Measurements from ENCODE around the gene CTSO. TPM values are rescaled to one million over a fixed set of nuclear protein-coding genes. Genes with fewer than 3 reads are reported as not detected.

Gene CTSO
- total and polyA plus RNA-seq, 2 donors (not counting 3 experiments of a cell fraction or from before 2014, with no cell fraction given) = 7.9 to 8.5 TPM

DNA sequence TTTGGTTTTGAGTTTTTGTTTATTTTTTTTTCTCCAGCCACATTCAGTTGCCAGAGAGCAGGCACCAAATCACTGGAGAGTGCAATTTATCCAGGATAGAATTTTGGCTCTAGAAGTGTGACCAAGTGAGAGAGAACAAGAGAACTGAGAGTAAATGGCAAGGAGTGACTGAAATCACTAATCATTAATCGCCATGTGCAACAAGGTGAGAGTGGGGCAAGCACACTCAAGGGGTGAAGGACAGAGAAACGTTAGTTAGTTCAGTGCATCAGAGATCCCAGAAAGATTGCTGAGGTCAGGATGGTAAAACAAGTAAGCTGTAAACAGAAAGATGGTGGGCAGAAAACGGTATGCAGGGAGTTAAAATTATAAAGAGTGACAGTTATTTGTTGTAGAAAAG is 69.8 kb downstream of the CTSO start:
- CTCF ChIA-PET = no interaction called here

GRCh38 chr4:155881555-155881954 is 72.1 kb downstream of the CTSO start:
- H3K36me3 ChIP-seq (ENCODE audit: control insufficient read depth in 2 of 2, extremely low read depth in 1 of 2, insufficient read depth in 2 of 2, low read length in 2 of 2) = no peaks in the 10 kb centered on the region
- TF ChIP-seq POLR2A (IDR thresholded peaks at IDR 0.05; ENCODE audit: low read depth, low read length) (no peak), EZH2 (IDR thresholded peaks at IDR 0.05; ENCODE audit: borderline replicate concordance, low read depth, low read length, severe bottlenecking) (no peak), GATA2 (IDR thresholded peaks at IDR 0.05; ENCODE audit: insufficient read depth, insufficient read length, low read depth, low read length) (no peak), MYC (IDR thresholded peaks at IDR 0.05; ENCODE audit: low read depth, low read length) (no peak), JUN (IDR thresholded peaks at IDR 0.05; ENCODE audit: borderline replicate concordance, insufficient read depth, insufficient read length, low read depth) (no peak), FOS (IDR thresholded peaks at IDR 0.05; ENCODE audit: borderline replicate concordance, insufficient read depth, low read length) (no peak), POLR2AphosphoS5 (IDR thresholded peaks at IDR 0.05; ENCODE audit: insufficient read depth, low read depth, low read length) (no peak)
- TF ChIP-seq, protein P1, sequence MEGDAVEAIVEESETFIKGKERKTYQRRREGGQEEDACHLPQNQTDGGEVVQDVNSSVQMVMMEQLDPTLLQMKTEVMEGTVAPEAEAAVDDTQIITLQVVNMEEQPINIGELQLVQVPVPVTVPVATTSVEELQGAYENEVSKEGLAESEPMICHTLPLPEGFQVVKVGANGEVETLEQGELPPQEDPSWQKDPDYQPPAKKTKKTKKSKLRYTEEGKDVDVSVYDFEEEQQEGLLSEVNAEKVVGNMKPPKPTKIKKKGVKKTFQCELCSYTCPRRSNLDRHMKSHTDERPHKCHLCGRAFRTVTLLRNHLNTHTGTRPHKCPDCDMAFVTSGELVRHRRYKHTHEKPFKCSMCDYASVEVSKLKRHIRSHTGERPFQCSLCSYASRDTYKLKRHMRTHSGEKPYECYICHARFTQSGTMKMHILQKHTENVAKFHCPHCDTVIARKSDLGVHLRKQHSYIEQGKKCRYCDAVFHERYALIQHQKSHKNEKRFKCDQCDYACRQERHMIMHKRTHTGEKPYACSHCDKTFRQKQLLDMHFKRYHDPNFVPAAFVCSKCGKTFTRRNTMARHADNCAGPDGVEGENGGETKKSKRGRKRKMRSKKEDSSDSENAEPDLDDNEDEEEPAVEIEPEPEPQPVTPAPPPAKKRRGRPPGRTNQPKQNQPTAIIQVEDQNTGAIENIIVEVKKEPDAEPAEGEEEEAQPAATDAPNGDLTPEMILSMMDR (IDR thresholded peaks at IDR 0.05; ENCODE audit: extremely low read depth in 1 of 2, insufficient read depth in 1 of 2, low read depth in 1 of 2, low read length in 2 of 2) = no peak
- TF ChIP-seq, protein P2, sequence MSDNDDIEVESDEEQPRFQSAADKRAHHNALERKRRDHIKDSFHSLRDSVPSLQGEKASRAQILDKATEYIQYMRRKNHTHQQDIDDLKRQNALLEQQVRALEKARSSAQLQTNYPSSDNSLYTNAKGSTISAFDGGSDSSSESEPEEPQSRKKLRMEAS (IDR thresholded peaks at IDR 0.05; ENCODE audit: insufficient read depth, insufficient read length) = no peak
- dilution Hi-C loops (cut with MboI; ENCODE audit: extremely low pct_ligation_motif_present, low sequenced_read_pairs) = no loop called here
- no peak overlapping the region for H3K4me3 ChIP-seq (replicated peaks in 1 of 3; ENCODE audit: insufficient read depth in 1 of 3, low read depth in 1 of 3, low read length in 3 of 3)
- no peaks in the 10 kb centered on the region for H3K9me3 ChIP-seq (replicated peaks; ENCODE audit: control insufficient read depth, insufficient read depth, low read length)
- no peak overlapping the region for H3K4me2 ChIP-seq (ENCODE audit: insufficient read depth, low read length)
- no peaks in the 10 kb centered on the region for H3K4me1 ChIP-seq (ENCODE audit: control insufficient read depth, extremely low read depth, insufficient read depth, low read length)
- BruUV-seq (replicated peaks) = no TSS peak
- H2AFZ ChIP-seq (ENCODE audit: low read depth, low read length) = no peak overlapping the region
- ChIA-PET CTCF (no interaction called here), POLR2A (no interaction called here)
- intact Hi-C loops (cut with micrococcal nuclease) = no loop called here
- H3K27me3 ChIP-seq (ENCODE audit: control insufficient read depth in 2 of 2, insufficient read depth in 2 of 2, low read length in 2 of 2) = no peaks in the 10 kb centered on the region
- no peak overlapping the region for H3K9ac ChIP-seq (replicated peaks; ENCODE audit: extremely low read depth, insufficient read depth, low read length)
- H4K20me1 ChIP-seq (replicated peaks; ENCODE audit: control insufficient read depth, extremely low read depth, insufficient read depth, low read length) = no peaks in the 10 kb centered on the region
- H3K27ac ChIP-seq (ENCODE audit: insufficient read depth, low read depth, low read length) = no peak overlapping the region
- no peaks in the 10 kb centered on the region for H3K79me2 ChIP-seq (ENCODE audit: control insufficient read depth, insufficient read depth, low read length)
- H3K9me1 ChIP-seq (replicated peaks; ENCODE audit: control insufficient read depth, extremely low read depth, insufficient read depth, low read length) = no peaks in the 10 kb centered on the region
- DNase-seq (ENCODE audit: low read depth, low spot score) = no peak
- FAIRE-seq = no peak

More for the DNA sequence above, 69.8 kb downstream of the CTSO start:
- dilution Hi-C loops (cut with MboI; ENCODE audit: extremely low pct_ligation_motif_present, low sequenced_read_pairs) = no loop called here
- Histone ChIP-seq H3K4me3 (replicated peaks in 1 of 3; ENCODE audit: insufficient read depth in 1 of 3, low read depth in 1 of 3, low read length in 3 of 3) (no peak overlapping the region), H3K27me3 (ENCODE audit: control insufficient read depth in 2 of 2, insufficient read depth in 2 of 2, low read length in 2 of 2) (no peaks in the 10 kb centered on the region), H3K9me1 (replicated peaks; ENCODE audit: control insufficient read depth, extremely low read depth, insufficient read depth, low read length) (no peaks in the 10 kb centered on the region), H3K27ac (ENCODE audit: insufficient read depth, low read depth, low read length) (no peak overlapping the region), H3K79me2 (ENCODE audit: control insufficient read depth, insufficient read depth, low read length) (no peaks in the 10 kb centered on the region), H3K9me3 (replicated peaks; ENCODE audit: control insufficient read depth, insufficient read depth, low read length) (no peaks in the 10 kb centered on the region), H3K4me2 (ENCODE audit: insufficient read depth, low read length) (no peak overlapping the region), H3K9ac (replicated peaks; ENCODE audit: extremely low read depth, insufficient read depth, low read length) (no peak overlapping the region), H3K4me1 (ENCODE audit: control insufficient read depth, extremely low read depth, insufficient read depth, low read length) (no peaks in the 10 kb centered on the region), H2AFZ (ENCODE audit: low read depth, low read length) (no peak overlapping the region), H4K20me1 (replicated peaks; ENCODE audit: control insufficient read depth, extremely low read depth, insufficient read depth, low read length) (no peaks in the 10 kb centered on the region), H3K36me3 (ENCODE audit: control insufficient read depth in 2 of 2, extremely low read depth in 1 of 2, insufficient read depth in 2 of 2, low read length in 2 of 2) (no peaks in the 10 kb centered on the region)
- intact Hi-C loops (cut with micrococcal nuclease) = no loop called here
- DNase-seq (ENCODE audit: low read depth, low spot score) (no peak), FAIRE-seq (no peak)
- TF ChIP-seq, protein P1 (IDR thresholded peaks at IDR 0.05; ENCODE audit: extremely low read depth in 1 of 2, insufficient read depth in 1 of 2, low read depth in 1 of 2, low read length in 2 of 2) = no peak
- TF ChIP-seq FOS (IDR thresholded peaks at IDR 0.05; ENCODE audit: borderline replicate concordance, insufficient read depth, low read length) = no peak
- TF ChIP-seq, protein P2 (IDR thresholded peaks at IDR 0.05; ENCODE audit: insufficient read depth, insufficient read length) = no peak
- no TSS peak for BruUV-seq (replicated peaks)
- POLR2A ChIA-PET = no interaction called here

All from endothelial cell of umbilical vein (primary cell).